HG03175 (cell line): ENCODE measurements around the gene WIPI1.

Experiments used
- ATAC-seq: cut with Tn5 transposase; IDR thresholded peaks from one replicate; pipeline ENCODE4 v1.9.1; 2021; ENCODE audit warnings: mild to moderate bottlenecking, moderate library complexity; ENCODE audit not compliant: unreplicated experiment

The WIPI1 gene

DNA sequence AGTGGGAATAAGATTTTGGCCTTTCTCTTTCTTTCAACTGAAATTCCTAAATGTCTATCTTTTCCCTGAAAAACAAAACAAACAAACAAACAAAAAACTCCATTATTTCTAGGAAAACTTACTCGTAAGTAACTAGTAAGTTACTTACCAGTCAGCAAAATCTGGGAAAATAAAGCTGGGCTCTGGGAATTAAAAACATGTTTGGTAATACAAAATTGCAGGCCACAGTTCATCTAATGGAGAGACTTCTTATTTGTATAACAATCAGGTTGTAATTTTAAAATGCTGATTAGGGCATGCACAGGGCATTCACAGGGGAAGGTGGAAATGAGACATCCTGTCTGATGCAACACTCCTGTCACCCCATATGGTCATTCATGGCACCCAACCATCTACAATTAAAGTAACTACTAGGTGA lies 3.8 kb upstream of the WIPI1 start:
- ATAC-seq, result no peak

DNA sequence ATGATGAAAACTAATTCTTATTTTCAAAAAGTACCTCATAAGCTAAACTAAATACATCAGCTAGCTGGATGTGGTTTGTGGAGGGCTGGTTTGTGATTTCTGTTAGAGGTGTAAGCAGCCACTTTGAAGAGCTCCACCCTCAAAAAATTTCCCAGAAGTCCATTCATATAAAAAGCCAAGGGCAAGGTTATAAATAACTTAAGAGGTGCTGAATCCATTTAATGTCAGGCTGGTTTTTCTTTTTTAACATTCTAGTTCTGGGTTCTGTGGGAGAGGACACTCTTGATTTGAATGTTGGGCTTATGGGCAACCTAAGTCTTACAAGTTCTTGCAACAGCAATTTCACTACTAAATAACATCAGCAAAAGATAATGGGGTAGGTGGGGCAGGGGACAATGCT lies 3.4 kb upstream of the WIPI1 start:
- ATAC-seq, result no peak

DNA sequence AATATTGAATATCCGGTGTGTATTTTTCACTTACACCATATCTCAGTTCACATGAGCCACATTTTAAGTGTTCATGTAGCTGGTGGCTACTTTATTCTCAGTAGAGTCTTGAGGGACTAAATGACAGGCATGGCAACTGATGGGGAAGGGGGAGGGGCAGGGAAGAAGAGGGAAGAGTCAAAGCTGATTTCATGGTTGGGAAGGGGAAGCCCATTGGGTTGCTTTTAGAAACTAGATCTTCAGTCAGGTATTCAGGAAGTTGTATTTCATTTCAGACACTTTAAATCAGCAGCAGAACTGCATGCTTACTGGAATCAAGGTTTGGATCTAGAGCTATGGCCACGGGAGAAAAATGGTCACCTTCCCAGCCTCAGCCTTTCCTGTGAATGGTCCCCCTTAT lies 2.9 kb upstream of the WIPI1 start:
- ATAC-seq, result no peak

DNA sequence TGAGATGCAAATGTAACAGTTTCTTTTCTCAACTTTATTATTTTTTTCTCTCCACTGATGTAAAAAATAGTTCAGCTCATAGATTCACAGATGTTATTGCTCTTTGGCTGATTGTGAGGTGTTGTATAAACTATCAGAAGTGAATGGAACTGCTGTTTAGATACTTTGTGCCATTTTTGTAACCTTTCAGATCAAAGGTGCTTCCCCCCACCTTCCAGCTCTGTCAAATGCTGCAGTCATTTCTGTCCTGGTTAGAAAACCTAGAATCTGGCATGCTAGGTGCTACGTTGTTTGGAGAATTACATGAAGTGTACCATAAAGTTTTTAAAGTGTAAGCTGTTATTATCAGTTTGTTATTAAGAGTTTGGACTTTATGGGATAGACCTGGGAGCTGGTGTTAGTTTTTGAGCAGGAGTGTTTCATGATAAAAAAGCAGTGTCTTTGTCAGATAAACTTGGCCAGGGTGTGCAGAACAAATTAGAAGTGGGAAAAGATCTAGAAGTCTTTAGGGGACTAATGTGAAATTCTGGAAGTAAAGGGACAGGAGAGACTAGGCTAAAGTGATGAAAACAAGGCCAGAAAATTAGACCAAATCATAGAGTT lies 1.8 kb upstream of the WIPI1 start:
- ATAC-seq, result peak; percentile 18

DNA sequence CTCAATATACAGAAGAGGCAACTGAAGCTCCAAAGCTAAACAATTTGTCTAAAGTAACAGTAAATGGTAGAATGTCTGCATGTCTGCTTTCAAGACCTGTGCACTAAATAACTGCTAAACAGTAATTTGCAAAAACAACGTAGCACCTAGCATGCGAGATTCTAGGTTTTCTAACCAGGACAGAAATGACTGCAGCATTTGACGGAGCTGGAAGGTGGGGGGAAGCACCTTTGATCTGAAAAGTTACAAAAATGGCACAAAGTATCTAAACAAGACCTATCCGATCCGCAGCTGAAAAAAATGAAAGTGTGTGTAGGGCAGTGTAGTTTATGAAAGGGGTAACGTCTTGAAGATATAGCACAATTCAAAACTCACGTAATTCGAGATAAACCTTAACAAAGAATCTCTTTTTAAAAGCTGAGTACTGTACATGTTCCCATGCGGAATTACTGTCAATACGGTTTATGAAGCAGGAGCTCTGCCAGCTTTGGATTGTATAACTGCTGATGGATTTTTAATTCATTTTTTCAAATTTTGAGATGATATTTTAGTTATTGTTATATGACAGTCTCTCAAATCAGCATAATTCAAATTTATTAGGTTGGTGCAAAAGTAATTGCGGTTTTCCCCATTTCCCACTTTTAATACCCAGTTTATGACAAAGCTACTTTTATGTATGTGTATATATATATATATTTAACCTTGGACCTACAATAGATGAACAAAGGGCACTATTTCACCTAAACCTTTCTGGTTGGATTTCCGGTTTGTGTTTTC lies 1.2 kb upstream of the WIPI1 start:
- ATAC-seq, result no peak

DNA sequence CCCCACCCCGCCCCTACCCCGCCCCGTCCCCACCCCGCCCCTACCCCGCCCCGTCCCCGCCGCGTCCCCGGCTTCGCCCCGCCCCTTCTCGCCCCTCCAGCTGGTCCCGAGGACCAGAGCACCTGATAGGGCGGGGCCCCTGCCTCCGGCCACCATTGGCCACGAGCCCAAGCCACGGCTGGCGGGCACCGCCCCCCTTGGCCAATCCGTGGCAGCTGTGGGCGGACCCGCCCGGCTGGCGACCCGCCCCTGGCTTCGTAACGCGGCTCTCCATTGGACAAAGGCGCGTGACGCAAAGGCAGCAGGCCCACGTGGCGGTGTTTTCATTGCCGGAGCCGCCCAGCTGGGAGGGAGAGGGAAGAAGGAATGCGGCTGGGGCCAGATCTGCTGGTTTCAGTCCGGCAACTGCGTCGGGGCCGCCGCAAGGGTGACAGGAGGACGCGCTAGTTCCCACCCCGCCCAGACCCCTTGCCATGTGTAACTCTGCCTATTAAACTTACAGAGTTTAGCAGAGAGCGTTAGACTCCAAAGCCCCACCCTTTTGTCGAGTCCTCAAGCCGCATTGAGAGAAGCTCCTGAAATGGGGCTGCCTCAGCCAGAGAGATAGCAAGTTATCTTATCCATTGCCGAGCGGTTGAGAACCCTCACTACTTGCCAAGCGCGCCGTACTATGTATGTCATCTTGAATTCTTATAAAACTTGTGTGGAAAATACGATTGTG lies 403 bp upstream of the WIPI1 start:
- peak; percentile 79 for ATAC-seq

DNA sequence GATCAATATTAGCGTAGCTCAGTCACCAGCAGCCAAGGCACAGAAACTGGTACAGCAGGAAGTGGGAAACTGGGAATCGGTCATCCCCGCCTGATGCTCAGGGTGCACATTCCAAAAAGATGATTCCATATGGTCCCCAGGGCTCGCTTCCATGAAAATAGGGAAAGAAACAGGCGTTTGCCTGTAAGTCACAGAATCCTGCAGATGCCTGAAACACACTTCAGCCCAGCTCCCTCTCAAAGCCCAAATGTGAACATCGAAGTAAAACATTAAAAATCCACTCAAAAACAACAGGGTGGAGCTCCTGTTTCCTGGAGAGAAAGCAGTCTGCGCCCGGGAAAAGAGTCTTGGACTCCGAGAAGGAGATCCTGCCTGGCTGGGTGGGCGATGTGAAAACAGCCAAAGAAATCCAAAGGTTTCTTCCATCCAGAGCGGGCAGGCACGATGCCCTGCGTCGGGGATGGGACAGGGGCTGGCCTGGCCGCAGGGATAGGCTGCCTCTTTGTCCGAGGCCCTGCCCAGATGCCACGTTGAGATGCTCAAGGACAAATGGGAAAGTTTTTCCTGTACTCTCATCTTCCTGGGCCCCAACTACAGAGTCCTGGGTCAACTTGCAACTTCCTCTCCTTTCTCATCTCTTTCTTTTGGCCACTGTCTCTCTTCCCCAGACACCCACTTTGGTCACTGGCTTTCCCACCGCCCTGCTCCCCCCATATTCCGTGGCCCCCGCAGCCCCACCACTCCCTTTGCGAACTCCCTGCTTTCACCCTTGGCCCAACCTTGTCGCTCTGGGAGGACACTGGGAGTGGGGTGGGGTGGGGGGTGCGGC lies 743 bp downstream of the WIPI1 start:
- no peak for ATAC-seq

DNA sequence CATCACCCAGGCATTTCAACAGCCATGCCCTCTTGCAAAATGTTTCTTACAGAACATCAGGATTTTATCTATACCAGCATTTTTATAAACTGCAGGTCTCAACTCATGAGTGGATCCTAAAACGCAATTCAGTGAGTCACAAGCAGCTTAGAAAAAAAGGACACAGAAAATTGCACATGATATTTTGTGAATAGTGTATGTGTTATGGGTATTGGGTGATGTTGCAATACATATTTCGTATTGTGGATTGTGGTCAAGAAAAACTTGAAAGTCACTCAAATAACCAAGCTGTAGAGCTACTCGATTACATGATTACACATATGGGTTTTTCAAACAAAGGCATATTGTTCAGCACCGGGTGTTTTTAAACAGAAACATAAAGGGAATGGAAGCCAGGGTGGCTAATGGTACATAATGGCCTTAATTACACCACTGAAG lies 1.4 kb downstream of the WIPI1 start:
- no peak for ATAC-seq

DNA sequence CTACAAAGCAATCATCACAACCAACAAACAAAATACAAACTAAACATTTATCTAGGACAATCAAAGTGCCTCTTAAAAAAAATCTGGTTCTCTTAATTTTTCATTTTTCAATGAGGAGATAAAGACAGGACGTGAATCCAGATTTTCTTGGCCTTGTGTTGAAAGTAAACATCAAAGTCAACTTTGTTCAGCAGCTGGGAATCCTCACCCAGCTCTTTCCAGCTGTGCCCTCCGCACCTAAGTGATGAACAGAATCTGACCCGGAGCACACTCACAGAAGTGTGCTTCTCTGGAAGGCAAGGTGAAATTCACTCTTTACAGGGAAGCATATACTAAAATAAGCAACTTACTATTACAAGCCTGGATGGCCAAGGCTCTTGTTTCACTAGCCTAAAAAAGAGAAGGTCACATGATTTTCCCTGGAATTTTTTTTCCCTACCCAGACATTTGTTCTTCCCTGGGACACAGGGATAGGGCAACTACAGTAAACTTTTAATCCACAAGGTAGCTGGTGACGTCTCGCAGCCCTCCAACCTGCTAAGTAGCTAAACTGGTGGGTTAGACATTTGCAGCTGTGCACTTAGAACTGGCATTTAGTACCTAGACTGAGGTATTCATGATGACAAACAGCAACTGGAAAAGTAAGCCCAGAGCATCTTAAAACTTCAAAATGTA lies 3.2 kb downstream of the WIPI1 start:
- no peak for ATAC-seq

DNA sequence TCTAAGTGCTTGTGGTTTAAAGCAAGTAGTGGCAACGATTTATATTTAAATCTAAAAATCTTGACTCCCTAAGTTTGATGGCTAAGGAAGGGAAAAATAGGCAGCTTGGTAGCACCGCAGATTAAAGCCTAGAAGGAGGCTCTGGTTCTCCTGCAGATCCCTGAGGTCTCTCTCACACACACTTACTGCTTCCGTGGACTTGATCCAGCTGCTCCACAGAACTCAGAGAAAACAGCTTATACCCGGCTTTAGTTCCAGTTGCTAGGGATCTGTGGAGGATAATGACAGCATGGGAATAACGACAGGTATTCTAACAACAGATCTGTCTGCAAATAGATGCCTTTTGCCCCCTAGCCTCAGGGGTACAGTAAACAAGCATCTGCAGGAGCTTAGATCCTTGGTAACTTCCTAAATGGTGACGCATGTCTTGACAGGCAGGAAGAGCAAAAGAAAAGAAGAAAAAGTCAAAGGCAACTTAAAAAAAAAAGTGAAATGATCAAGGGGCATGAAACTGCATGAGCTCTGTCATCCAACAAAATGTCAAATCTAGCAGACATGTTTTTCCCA lies 4.5 kb downstream of the WIPI1 start:
- no peak for ATAC-seq

DNA sequence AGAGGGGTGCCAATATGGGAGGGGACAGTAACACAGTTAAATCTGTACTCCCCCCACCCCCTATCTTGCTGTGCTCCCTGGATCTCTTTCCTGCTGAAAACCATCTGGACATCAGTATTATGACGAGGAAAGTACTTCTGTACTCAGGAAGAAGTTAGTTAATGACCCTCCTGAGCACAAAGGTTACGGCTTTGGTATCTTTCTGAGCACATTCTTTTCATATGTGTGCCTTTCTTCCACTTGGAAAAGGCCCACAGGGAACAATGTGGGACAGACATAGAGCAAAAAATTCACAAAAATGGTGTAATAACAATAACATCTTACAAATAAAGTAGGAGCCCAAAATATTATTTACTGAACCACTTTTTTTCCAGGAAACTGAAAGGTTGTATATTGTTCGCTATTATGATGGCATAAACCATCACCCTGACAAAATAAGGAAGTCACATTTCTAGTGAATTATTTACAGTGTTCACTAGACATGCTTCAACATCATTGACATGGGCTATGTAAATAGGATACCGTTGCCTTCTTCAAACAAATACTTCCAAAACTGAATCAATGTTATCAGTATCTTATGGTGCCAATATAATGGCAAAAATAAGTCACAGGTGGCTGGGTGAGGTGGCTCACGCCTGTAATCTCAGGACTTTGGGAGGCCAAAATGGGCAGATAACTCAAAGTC lies 5.5 kb downstream of the WIPI1 start:
- no peak for ATAC-seq

DNA sequence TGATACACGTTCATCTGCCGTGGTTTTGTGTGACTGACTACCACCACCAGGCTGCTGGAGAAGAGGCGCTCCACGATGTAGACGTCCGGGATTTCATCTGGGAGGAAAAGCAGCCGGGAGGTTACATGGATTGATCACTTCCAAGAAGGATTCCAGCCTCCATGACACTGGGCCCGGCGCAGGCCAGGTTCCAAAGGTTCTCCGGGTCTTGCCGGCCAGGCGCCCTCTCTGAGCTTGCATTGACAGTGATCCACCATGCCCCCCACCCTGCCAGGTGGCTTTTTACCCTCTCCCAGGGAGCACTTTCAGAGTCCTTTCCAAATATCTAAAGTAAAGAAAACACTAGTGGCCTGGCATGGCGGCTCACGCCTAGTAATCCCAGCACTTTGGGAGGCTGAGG lies 6.5 kb downstream of the WIPI1 start:
- ATAC-seq, result no peak

DNA sequence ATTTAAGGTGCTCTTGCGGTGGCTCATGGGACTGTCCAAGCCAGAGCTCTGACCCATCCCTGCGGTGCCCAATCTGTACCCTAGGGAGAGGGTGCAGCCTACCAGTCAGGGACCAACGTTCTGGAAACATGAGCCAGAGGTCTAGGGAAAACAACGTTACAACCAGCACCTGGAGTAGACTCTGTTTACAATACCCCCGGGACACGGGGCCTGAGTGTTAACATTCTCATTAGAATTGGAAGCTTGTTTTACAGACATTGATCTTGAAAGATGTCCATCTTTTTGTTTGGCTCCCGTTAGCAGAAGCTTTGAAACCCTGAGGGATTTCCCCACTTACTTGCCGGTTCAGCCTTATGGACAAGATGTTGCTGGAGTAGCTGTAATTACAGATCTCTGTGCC lies 6.9 kb downstream of the WIPI1 start:
- no peak for ATAC-seq

DNA sequence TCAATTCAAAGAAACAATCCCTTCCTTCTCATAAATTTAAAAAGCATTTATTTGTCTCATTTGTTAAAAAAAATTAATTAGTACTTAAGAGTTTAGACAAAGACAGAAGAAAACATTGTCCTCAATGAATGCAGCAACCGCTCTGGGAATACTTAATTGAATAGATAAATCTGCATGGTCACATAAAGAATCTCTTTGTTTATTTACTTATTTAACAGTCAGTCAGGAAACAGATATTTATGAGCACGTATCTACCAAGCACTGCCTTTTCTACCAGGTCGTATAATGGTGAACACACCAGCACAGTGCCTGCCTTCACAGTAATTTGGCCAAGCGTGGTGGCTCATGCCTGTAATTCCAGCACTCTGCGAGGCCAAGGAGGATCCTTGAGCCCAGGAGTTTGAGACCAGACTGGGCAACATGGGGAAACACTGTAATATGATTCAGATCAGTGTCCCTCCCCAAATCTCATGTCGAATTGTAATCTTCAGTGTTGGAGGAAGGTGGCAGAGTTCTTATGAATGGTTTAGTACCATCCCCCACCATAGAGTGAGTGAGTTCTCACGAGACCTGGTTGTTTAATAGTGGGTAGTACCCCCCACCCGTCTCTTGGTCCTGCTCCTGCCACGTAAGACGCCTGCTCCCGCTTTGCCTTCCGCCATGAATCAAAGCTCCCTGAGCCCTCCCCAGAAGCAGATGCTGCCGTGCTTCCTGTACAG lies 8.1 kb downstream of the WIPI1 start:
- ATAC-seq, result no peak

DNA sequence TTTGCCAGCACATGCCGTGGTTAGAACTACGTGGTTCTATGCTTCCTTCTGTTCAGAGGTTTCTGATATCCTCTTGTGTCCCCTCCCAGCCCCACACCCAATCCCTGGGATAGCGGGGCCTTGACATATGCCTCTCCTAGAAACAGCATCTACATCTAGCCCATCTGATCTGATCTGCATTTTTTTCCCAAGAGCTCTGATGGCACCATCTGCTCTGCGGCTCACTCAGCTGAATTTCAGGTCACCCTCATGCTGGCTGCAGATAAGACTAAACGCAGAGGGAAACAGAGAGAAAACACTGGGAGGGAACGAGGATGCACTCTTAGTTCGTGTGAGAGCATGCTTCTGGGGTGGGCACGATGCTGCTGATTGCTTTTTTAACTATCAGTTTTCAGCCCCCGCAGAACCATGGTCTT lies 10.7 kb downstream of the WIPI1 start:
- no peak for ATAC-seq

DNA sequence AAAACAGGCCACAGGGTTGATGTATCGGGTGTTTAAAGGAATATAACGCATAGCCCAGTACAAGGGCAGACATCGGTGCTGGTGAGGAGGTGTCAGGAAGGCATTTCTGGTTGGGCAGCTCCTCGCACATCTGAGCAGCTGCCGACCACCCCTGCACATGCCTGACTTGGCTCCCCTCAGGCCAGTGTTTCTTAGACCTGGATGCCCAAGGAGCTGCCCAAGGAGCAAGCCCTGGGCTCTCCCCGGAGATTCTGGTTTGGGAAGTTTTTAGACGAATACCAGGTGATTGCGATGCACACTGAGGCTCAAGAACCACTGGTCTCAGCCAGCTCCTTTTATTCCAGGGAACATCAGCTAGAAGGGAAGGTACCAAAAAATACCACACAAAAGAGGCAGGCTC lies 11.6 kb downstream of the WIPI1 start:
- ATAC-seq, result no peak

DNA sequence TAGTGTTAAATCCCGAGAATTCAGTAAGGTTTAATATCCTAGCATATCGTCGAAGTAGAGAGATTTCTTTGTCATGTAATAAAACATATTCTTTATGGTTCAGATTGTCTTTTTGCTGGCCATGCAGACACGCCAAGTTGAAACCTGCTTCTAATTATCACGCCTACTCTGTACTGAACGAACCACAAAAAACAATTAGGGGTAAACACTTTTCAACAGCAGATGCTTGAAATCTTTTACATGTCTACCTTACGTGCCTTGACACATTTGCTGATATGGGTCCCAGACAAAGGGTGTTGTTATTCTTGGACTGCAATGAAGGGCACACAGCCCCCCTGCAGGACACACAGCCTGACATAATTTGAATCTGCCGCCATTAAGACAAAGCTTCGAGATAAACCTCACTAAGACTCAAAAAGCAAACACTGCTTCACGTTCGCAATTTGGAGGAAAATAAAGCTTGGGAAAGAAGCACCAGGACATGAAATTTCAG lies 13.3 kb downstream of the WIPI1 start:
- ATAC-seq, result no peak

DNA sequence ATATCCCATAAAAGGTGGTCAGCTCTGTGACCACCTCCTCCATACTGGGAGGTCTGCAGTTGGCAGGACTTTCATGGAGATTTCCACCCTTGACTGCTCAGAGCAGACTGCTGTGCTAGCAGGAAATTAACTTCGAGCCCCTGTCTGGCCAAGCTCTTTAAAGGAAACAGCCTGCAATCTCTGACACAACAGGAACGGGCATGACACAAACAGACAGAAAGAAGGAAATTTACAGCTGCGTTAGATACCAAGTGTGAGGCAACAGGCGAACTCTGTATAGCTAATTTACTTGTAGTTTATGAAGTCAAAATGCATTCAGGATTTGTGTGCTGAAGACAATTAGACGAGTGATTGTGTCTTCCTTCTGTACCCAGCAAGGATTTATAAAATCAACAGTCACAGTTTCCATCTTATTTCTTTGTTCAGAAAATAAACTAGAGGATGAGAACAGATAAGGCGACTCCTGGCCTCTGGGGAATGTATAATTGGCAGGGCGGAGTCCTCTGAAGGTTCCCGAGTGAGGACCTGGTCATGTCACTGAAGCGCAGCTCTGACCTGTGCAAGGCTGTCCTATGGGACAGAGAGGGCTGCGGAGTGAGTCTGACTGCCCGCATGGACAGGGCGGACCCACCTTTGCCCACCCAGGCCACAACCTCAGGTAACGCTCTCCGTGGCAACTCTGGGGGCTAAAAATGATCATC lies 16.1 kb downstream of the WIPI1 start:
- ATAC-seq, result no peak
